RCC 7860 (cell line): ENCODE measurements around the gene SKIL.
A peak's percentile ranks its signal among the peaks of the same experiment; 100 is the strongest.

Experiments used
- DNase-seq: peaks from one replicate; pipeline ENCODE4 v3.0.0-alpha.2; 2015; ENCODE audit warnings: low spot score
- FAIRE-seq: peaks from 2 replicates; lab custom pipeline; 2012; peaks lifted over from hg19 to GRCh38; lab: Jason Lieb, UNC

Gene SKIL

DNA sequence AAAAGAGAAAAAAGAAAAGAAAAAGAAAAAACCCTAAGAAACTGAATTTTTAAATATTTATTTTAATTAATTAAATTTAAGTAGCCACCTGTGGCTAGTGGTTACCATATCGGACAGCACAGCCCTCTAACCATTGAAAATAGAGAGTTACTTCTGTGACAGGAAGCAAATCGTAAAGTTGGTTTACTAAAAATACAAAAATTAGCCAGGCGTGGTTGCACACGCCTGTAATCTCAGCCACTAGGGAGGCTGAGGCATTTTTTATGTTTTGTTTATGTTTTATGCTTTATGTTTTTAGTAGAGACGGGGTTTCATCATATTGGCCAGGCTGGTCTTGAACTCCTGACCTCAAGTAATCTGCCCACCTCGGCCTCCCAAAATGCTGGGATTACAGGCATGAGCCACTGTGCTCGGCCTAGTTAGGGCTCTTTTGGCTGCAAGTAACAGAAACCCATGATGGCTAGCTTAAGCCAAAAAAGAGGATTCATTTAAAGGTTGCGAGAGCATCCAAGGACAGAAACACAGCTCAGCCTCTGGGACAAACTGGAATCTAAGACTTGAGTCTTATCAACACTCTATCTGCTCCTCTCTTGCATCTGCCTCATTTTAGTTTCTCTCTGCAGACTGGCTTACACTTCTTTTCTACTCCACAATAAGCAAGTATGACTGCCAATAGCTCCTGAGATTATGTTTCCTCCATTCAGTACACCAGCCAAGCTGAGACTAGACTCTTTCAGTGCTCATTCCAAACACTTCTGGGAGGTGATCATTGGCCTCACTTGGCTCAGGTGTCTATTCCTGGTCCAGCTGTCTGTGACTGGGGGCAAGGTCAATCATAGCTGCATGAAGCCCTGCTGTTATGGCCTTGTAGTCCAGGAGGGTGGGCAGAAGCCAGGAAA is 6.8 kb upstream of the SKIL start:
- FAIRE-seq (no peak), DNase-seq (no peak)

DNA sequence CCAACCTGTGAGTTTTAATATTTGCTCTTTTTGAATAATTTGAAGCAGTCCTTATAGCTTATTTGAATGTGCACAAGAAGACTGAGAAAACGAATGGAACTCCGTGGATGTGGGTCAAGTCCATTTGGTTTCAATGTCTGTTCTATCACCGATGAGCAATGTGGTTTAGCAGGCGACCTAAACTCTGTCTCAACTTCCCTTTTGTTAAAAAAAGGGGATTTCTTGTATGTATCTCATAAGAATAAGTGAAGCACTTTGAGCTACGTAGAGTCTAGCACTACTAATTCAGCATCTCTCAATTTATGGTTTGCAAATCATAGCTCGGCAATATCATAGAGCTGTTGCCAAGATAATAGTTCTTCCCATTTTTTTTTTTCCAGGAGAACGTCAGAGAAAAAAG is 4.6 kb upstream of the SKIL start:
- FAIRE-seq (no peak), DNase-seq (no peak)

DNA sequence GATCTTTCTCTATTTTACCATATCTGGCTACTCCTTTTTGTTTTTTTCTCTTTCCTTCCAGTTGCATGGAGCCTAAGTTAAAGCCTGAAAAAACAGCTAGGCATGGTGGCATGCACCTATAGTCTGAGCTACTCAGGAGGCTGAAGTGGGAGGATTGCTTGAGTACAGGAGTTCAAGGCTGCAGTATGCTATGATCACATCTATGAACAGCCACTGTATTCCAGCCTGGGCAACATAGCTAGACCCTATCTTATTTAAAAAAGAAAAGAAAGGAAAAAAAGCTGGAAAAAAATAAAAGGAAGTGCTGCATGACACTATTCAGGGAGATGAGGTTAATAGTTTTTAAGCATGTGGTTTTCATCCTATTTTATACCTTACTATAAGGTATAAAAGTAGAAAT is 4.0 kb upstream of the SKIL start:
- no peak for DNase-seq
- FAIRE-seq, result no peak

DNA sequence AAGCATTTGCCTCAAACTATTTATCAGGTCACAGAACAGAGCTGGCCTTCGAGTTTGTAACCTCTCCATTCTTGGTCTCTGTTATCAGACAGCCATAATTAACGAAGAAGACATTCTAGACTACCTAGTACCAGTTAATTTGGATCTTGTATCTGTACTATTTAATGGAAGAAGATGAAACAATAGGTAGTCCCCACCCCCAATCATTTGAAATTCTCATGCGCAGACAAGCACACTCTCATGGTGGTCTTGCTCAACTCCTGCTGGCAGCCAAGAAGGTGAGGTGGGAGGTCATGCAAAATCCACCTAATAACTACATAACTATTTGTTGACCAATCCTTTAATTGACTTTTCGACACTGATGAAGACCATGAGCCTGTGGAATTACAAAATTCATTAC is 2.8 kb upstream of the SKIL start:
- FAIRE-seq (no peak), DNase-seq (no peak)

DNA sequence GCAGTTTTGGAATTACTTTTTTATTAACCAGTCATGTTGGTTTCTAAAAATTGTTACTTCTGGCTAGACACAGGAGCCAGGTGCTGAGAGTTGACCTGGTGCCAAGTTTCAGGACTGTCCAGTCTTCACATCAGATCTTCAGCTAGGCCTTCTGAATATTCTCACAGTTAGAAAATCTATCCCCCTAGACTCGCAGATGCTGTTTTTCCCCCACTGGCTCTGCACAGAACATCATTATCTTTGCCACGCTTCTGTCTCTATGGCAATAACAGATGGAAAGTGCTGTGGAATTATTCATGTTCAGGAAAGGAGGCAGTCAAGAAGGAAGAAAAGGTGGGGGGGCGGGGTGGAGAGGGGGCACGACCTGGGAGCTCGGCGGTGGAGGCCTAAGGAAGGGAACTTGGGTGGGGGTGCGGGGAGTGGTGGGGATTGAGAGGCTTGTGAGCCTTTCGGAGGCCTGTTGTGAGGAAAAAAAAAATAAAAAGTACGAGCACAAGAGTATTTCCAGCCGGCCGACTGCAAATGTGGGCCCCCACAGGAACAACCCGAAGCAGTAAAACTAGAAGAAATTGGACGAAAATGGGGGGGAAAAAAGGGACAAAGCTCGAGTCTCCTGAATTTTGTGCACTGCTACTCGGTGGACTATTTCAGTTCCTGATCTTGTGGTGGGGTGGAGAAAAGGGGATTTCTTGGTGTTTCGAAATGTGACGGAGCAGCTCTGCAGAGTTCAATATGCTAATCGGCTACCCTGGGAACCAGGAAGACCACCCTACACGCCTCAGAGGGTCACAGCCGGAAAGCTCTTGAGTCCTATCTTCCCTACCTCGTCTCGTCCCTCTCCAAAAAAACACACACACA is 1.5 kb upstream of the SKIL start:
- no peak for FAIRE-seq
- DNase-seq, result peak; percentile 71

DNA sequence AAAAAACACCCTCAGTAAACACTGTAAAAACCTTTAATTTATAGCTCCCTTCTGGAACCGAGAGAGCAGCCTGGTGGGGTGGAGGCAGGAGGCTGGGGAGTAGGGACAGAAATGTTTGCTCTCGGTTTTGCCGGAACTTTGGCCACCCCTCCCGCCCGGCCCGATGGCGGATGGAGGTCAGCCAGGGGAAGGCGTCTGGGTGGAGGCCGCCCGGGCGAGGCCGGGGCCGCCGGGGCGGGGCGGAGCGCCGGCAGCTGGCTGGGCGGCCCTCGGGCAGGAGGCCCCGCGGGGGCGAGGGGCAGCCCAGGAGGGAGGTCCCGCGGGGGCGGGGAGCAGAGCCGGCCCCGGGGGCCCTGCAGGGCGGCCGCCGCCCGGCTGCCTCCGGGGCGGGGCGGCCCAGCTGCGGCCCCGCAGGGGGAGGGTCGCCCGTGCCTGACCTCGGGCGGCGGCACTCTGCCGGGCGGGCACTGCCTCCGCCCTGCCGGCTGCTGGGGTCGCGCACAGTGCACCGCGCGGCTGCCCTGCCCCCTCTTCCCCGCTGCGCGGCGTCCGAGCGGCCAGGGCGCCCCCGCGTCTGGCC is 829 bp upstream of the SKIL start:
- DNase-seq, result no peak
- FAIRE-seq, result no peak

GRCh38 chr3:170358042-170359010 is 811 bp downstream of the SKIL start:
- DNase-seq (peak; percentile 45), FAIRE-seq (no peak)

DNA sequence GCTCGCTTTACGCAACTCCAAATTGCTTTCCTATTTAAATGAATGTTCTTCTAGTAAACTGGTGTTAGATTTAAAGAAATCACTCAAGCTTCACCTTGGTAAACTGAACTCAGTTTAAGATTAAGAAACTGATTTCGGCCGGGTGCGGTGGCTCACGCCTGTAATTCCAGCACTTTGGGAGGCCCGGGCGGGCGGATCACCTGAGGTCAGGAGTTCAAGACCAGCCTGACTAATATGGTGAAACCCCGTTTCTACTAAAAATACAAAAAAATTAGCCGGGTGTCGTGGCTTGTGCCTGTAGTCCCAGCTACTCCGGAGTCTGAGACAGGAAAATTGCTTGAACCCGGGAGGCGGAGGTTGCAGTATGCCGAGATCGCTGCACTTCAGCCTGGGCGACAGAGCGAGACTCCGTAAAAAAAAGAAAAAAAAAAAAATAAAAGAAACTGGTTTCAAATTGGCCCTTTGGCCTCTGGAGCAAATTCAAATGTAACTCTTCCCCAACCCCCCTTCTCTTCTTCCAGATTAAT is 1.7 kb downstream of the SKIL start:
- FAIRE-seq, result no peak
- DNase-seq, result no peak

- DNase-seq, result no peak
- FAIRE-seq, result no peak
These were observed 3.0 kb downstream of the SKIL start for GRCh38 chr3:170360466-170360865.

- DNase-seq, result no peak
- no peak for FAIRE-seq
These were observed 3.4 kb downstream of the SKIL start for GRCh38 chr3:170360916-170361315.

DNA sequence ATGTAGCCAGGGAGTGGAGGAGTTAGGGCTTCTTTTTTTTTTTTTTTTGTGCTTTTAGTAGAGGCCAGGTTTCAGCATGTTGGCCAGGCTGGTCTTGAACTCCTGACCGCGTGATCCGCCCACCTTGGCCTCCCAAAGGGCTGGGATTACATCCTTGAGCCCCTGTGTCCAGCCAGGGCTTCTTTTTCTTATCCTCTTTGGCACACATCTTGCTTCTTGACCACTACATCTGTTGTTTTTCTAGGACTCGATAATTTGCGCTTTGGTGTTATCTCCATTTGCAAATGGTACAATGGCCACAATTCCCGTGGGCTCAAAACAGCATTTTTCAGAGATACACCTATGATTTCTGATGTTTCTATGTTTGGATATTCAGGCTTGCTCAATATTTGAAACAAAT is 4.2 kb downstream of the SKIL start:
- no peak for DNase-seq
- FAIRE-seq, result no peak

DNA sequence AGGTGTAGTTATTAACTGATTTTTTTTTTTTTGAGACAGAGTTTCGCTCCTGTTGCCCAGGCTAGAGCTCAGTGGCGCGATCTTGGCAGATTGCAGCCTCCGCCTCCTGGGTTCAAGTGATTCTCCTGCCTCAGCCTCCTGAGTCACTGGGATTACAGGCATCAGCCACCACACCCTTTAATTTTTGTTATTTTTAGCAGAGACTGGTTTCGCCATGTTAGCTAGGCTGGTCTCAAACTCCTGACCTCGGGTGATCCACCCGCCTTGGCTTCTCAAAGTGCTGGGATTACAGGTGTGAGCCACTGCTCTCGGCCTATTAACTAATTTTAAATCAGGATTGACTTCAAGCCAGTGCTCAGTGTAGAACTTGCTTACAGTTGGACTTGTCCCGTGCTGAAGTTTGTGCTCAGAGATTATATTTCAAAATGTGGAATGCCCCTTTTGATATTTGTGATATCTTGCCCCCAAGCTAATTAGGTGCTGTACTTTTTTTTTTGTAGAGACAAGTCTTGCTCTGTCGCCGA is 6.0 kb downstream of the SKIL start:
- no peak for FAIRE-seq
- no peak for DNase-seq

- FAIRE-seq, result no peak
- no peak for DNase-seq
These were observed 7.5 kb downstream of the SKIL start for GRCh38 chr3:170364965-170365364.

DNA sequence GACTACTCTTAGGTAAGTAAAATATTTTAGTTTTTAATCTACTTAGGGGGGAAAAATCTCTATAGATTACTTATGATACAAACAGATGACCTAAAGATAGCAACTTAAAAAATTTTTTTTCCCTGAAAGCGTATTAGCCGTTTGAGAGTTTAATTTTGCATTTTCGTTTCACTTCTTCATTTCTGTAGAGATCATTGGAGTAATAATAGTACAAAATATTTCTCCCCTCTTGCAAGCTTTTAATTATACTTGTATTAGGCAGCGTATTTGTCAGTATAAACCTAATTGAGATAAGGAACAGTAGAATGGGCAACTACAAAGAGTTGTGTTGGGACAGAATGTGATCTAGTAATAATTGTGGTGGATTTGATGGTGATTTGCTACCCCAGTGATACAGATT is 10.3 kb downstream of the SKIL start:
- DNase-seq (no peak), FAIRE-seq (no peak)

DNA sequence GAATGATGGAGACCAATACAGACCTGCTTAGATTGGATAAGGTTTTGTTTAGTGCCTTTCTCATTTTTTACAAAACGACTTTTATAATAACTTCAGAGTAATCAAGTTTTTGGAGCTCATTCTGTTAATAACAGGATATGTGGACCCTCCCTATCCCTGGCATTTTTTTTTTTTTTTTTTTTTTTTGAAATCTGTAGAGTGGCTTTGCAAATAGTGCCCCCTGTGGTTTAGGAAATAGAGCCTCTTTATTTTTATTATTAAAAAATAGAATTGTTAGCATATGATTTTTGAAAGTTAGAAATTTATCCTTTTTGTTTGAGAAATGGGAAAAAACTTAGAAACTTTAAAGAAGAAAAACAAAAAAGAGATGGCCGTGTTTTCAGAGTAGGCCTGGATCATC is 11.4 kb downstream of the SKIL start:
- FAIRE-seq (no peak), DNase-seq (no peak)

- no peak for DNase-seq
These were observed 14.8 kb downstream of the SKIL start for GRCh38 chr3:170372190-170372879.

GRCh38 chr3:170383567-170383966 is 26.1 kb downstream of the SKIL start:
- FAIRE-seq (no peak), DNase-seq (no peak)

More at GRCh38 chr3:170372190-170372879, 14.8 kb downstream of the SKIL start:
- FAIRE-seq, result no peak

GRCh38 chr3:170386468-170386867 is 29.0 kb downstream of the SKIL start:
- FAIRE-seq, result no peak
- DNase-seq, result no peak

- FAIRE-seq, result no peak
These were observed 30.4 kb downstream of the SKIL start for GRCh38 chr3:170387950-170388349.

More at GRCh38 chr3:170387950-170388349, 30.4 kb downstream of the SKIL start:
- DNase-seq, result no peak
